Measurements from ENCODE around the gene CYTH3. TPM values are rescaled to one million over a fixed set of nuclear protein-coding genes. Genes with fewer than 3 reads are reported as not detected.

Gene CYTH3
- total RNA-seq, 1 experiment from 2014 or later, result 16.7 TPM

GRCh38 chr7:6231184-6231583 lies 41.2 kb downstream of the CYTH3 start:
- DNase-seq (ENCODE audit: low read depth, low spot score) (no peak), ATAC-seq (no peak)
- H3K9me3 ChIP-seq (ENCODE audit: control insufficient read depth in 1 of 2, insufficient read depth in 1 of 2, low read depth in 1 of 2, low read length in 2 of 2), result no peaks in the 10 kb centered on the region
- ChIA-PET RAD21 (ENCODE audit: low non-redundant PET in 1 of 2, low total read pairs in 2 of 2, uncharacterized antibody in 2 of 2, unreplicated experiment in 2 of 2) (no interaction called here), CTCF (no interaction called here), POLR2A (no interaction called here)
- H3K79me2 ChIP-seq (ENCODE audit: insufficient read depth, low read length), result peaks cover 43% of the 10 kb centered on the region
- intact Hi-C loops (cut with micrococcal nuclease), result no loop called here
- H3K9me2 ChIP-seq (ENCODE audit: insufficient read depth), result no peaks in the 10 kb centered on the region
- H3K9ac ChIP-seq (ENCODE audit: low read length), result no peak overlapping the region
- no peak overlapping the region for H3K4me3 ChIP-seq (replicated peaks in 1 of 2; ENCODE audit: low read depth in 1 of 2, low read length in 2 of 2)
- no peaks in the 10 kb centered on the region for H3K36me3 ChIP-seq (ENCODE audit: control insufficient read depth in 1 of 2, insufficient read depth in 2 of 2, low read length in 2 of 2)
- BruUV-seq (replicated peaks), result no TSS peak
- H3K27ac ChIP-seq (ENCODE audit: low read depth, low read length), result no peak overlapping the region
- peaks cover 4 to 16% of the 10 kb centered on the region in 2 experiments; a peak in 3 of 4 replicates for H3K4me1 ChIP-seq (ENCODE audit: control insufficient read depth in 1 of 2, insufficient read depth in 2 of 2, low read length in 2 of 2)
- H3K27me3 ChIP-seq (ENCODE audit: insufficient read depth, low read length), result no peaks in the 10 kb centered on the region
- H2AFZ ChIP-seq (ENCODE audit: low read depth, low read length, poor library complexity, severe bottlenecking), result no peak overlapping the region
- TF ChIP-seq SP1 (IDR thresholded peaks at IDR 0.05; ENCODE audit: low read depth) (no peak), POLR2A (IDR thresholded peaks at IDR 0.05; ENCODE audit: borderline replicate concordance, extremely low read depth, insufficient read depth, insufficient read length) (no peak), FOSL1 (IDR thresholded peaks at IDR 0.05; ENCODE audit: low read depth) (no peak), ZFX (IDR thresholded peaks at IDR 0.05) (no peak), ELF1 (IDR thresholded peaks at IDR 0.05; ENCODE audit: borderline replicate concordance, low read depth) (no peak), SRF (IDR thresholded peaks at IDR 0.05; ENCODE audit: low read depth) (no peak), EZH2phosphoT487 (IDR thresholded peaks at IDR 0.05; ENCODE audit: borderline replicate concordance) (no peak), EZH2 (IDR thresholded peaks at IDR 0.05) (no peak), RAD21 (IDR thresholded peaks at IDR 0.05; ENCODE audit: low read depth) (no peak), POLR2AphosphoS5 (IDR thresholded peaks at IDR 0.05; ENCODE audit: low read depth, low read length) (no peak), CTCF (IDR thresholded peaks at IDR 0.05 in 2 of 3, conservative IDR thresholded peaks at IDR 0.05 in 1 of 3; ENCODE audit: borderline replicate concordance in 1 of 3, insufficient read depth in 1 of 3, low read depth in 2 of 3, low read length in 2 of 3) (no peak), JUND (IDR thresholded peaks at IDR 0.05) (no peak), ZBTB33 (IDR thresholded peaks at IDR 0.05; ENCODE audit: extremely low read depth, insufficient replicate concordance, low read length) (no peak), CBX3 (IDR thresholded peaks at IDR 0.05; ENCODE audit: low read depth) (no peak), EGR1 (IDR thresholded peaks at IDR 0.05; ENCODE audit: low read depth) (no peak)
- TF ChIP-seq, protein P1, sequence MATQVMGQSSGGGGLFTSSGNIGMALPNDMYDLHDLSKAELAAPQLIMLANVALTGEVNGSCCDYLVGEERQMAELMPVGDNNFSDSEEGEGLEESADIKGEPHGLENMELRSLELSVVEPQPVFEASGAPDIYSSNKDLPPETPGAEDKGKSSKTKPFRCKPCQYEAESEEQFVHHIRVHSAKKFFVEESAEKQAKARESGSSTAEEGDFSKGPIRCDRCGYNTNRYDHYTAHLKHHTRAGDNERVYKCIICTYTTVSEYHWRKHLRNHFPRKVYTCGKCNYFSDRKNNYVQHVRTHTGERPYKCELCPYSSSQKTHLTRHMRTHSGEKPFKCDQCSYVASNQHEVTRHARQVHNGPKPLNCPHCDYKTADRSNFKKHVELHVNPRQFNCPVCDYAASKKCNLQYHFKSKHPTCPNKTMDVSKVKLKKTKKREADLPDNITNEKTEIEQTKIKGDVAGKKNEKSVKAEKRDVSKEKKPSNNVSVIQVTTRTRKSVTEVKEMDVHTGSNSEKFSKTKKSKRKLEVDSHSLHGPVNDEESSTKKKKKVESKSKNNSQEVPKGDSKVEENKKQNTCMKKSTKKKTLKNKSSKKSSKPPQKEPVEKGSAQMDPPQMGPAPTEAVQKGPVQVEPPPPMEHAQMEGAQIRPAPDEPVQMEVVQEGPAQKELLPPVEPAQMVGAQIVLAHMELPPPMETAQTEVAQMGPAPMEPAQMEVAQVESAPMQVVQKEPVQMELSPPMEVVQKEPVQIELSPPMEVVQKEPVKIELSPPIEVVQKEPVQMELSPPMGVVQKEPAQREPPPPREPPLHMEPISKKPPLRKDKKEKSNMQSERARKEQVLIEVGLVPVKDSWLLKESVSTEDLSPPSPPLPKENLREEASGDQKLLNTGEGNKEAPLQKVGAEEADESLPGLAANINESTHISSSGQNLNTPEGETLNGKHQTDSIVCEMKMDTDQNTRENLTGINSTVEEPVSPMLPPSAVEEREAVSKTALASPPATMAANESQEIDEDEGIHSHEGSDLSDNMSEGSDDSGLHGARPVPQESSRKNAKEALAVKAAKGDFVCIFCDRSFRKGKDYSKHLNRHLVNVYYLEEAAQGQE (IDR thresholded peaks at IDR 0.05; ENCODE audit: low read depth), result no peak
- TF ChIP-seq, protein P2, sequence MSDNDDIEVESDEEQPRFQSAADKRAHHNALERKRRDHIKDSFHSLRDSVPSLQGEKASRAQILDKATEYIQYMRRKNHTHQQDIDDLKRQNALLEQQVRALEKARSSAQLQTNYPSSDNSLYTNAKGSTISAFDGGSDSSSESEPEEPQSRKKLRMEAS (IDR thresholded peaks at IDR 0.05), result no peak
- H3K4me2 ChIP-seq (ENCODE audit: low read length), result no peak overlapping the region
- no peaks in the 10 kb centered on the region for H4K20me1 ChIP-seq (ENCODE audit: insufficient read depth)
